H9 (cell line): ENCODE data around the gene TMEM119. TPM values are rescaled to one million over a fixed set of nuclear protein-coding genes. Genes with fewer than 3 reads are reported as not detected.

Experiments used
- DNase-seq: peaks from one replicate; pipeline ENCODE4 v3.0.0-alpha.2; 2017
- H2AFZ ChIP-seq: one replicate; pipeline ENCODE4 v1.6.1; 2013; ENCODE audit warnings: mild to moderate bottlenecking, low read length, control low read depth, moderate library complexity
- H2AK5ac ChIP-seq: 2 replicates; pipeline ENCODE4 v1.6.1; 2013; ENCODE audit warnings: low read length, control low read depth, mixed read lengths; ENCODE audit not compliant: insufficient read length
- H2BK120ac ChIP-seq: one replicate; pipeline ENCODE4 v1.6.1; 2013; ENCODE audit warnings: low read depth, mild to moderate bottlenecking, low read length, control low read depth, inconsistent platforms; ENCODE audit not compliant: poor library complexity, severe bottlenecking
- H2BK12ac ChIP-seq: 2 replicates; pipeline ENCODE4 v1.6.1; 2013; ENCODE audit warnings: low read length, control low read depth, mixed read lengths, low read depth; ENCODE audit not compliant: insufficient read length
- H2BK15ac ChIP-seq: 2 replicates; pipeline ENCODE4 v1.6.1; 2013; ENCODE audit warnings: low read depth, low read length, control low read depth
- H2BK20ac ChIP-seq: one replicate; pipeline ENCODE4 v1.6.1; 2013; ENCODE audit warnings: low read depth, mild to moderate bottlenecking, low read length, control low read depth, inconsistent platforms; ENCODE audit not compliant: poor library complexity, severe bottlenecking
- H2BK5ac ChIP-seq: 2 replicates; pipeline ENCODE4 v1.6.1; 2013; ENCODE audit warnings: low read length, control low read depth, mixed read lengths; ENCODE audit not compliant: insufficient read length
- H3K14ac ChIP-seq: 2 replicates; pipeline ENCODE4 v1.6.1; 2013; ENCODE audit warnings: low read length, control low read depth; ENCODE audit not compliant: insufficient read depth
- H3K18ac ChIP-seq: 2 replicates; pipeline ENCODE4 v1.6.1; 2013; ENCODE audit warnings: low read depth, mild to moderate bottlenecking, mixed read lengths, low read length, control low read depth; ENCODE audit not compliant: insufficient read length
- H3K23ac ChIP-seq: 2 replicates; pipeline ENCODE4 v1.6.1; 2013; ENCODE audit warnings: low read length, control low read depth, mixed read lengths, low read depth; ENCODE audit not compliant: insufficient read length
- H3K23me2 ChIP-seq: 2 replicates; pipeline ENCODE4 v1.6.1; 2013; ENCODE audit warnings: low read depth, mild to moderate bottlenecking, mixed read lengths, low read length, control low read depth; ENCODE audit not compliant: insufficient read length, poor library complexity, severe bottlenecking
- H3K27ac ChIP-seq: 2 replicates; pipeline ENCODE4 v1.5.1; 2013; ENCODE audit warnings: low read length, control low read depth, mixed read lengths, low read depth; ENCODE audit not compliant: insufficient read length
- H3K27me3 ChIP-seq: 2 replicates; pipeline ENCODE4 v1.6.1; 2013; ENCODE audit warnings: low read length, control low read depth, inconsistent platforms; ENCODE audit not compliant: insufficient read depth
- H3K4ac ChIP-seq: 2 replicates; pipeline ENCODE4 v1.6.1; 2013; ENCODE audit warnings: low read depth, mild to moderate bottlenecking, control low read depth, inconsistent platforms, low read length, moderate library complexity
- H3K4me1 ChIP-seq: 2 replicates; pipeline ENCODE4 v1.6.1; 2013; ENCODE audit warnings: low read length, control low read depth, inconsistent platforms; ENCODE audit not compliant: insufficient read depth
- H3K4me2 ChIP-seq: 2 replicates; pipeline ENCODE4 v1.6.1; 2013; ENCODE audit warnings: low read length, control low read depth, mixed read lengths; ENCODE audit not compliant: insufficient read length, insufficient read depth
- H3K56ac ChIP-seq: 2 replicates; pipeline ENCODE4 v1.6.1; 2013; ENCODE audit warnings: low read depth, mild to moderate bottlenecking, mixed read lengths, low read length, control low read depth; ENCODE audit not compliant: insufficient read length
- H3K79me1 ChIP-seq: 2 replicates; pipeline ENCODE4 v1.6.1; 2013; ENCODE audit warnings: low read depth, mild to moderate bottlenecking, moderate library complexity, low read length, control low read depth, inconsistent platforms; ENCODE audit not compliant: insufficient read depth, poor library complexity, severe bottlenecking
- H3K79me2 ChIP-seq: 2 replicates; pipeline ENCODE4 v1.6.1; 2013; ENCODE audit warnings: low read length, control low read depth, inconsistent platforms; ENCODE audit not compliant: insufficient read depth
- H3K9ac ChIP-seq: 2 replicates; pipeline ENCODE4 v1.6.1; 2013; ENCODE audit warnings: low read length, control low read depth, mixed read lengths; ENCODE audit not compliant: insufficient read length; ENCODE audit errors: extremely low read depth
- H3K9me3 ChIP-seq: one replicate; pipeline ENCODE4 v1.6.1; 2013; ENCODE audit warnings: low read depth, low read length, inconsistent platforms; ENCODE audit not compliant: control insufficient read depth
- H3T11ph ChIP-seq: one replicate; pipeline ENCODE4 v1.6.1; 2013; ENCODE audit warnings: mild to moderate bottlenecking, low read length, control low read depth, inconsistent platforms
- H4K20me1 ChIP-seq: one replicate; pipeline ENCODE4 v1.6.1; 2013; ENCODE audit not compliant: control insufficient read depth, insufficient read length, insufficient read depth
- H4K5ac ChIP-seq: 2 replicates; pipeline ENCODE4 v1.6.1; 2013; ENCODE audit warnings: low read depth, mild to moderate bottlenecking, mixed read lengths, low read length, control low read depth; ENCODE audit not compliant: insufficient read length
- H4K8ac ChIP-seq: replicated peaks from 2 replicates; pipeline ENCODE4 v1.6.1; 2013; ENCODE audit warnings: low read length, control low read depth, mixed read lengths, low read depth; ENCODE audit not compliant: insufficient read length
- H4K91ac ChIP-seq: 2 replicates; pipeline ENCODE4 v1.6.1; 2013; ENCODE audit warnings: low read depth, mild to moderate bottlenecking, moderate library complexity, mixed read lengths, low read length, control low read depth; ENCODE audit not compliant: insufficient read length
- H3K27ac Mint-ChIP-seq, 3 experiments: 2 replicates in 2 of 3; 3 replicates in 1 of 3; pipeline ENCODE4 v1.8.0; 2020 to 2021; ENCODE audit warnings: mixed read lengths in 3 of 3, mild to moderate bottlenecking in 1 of 3, moderate library complexity in 1 of 3
- H3K27me3 Mint-ChIP-seq: 2 replicates; pipeline ENCODE4 v1.8.0; 2021; ENCODE audit warnings: low read depth, mild to moderate bottlenecking, moderate library complexity, mixed read lengths
- H3K36me3 Mint-ChIP-seq, 3 experiments: 2 replicates in 2 of 3; 3 replicates in 1 of 3; pipeline ENCODE4 v1.8.0; 2020 to 2021; ENCODE audit warnings: low read depth in 3 of 3, mixed read lengths in 3 of 3; ENCODE audit not compliant: insufficient read depth in 1 of 3
- H3K4me1 Mint-ChIP-seq, 2 experiments: 2 replicates each; pipeline ENCODE4 v1.8.0; 2020; ENCODE audit warnings: mixed read lengths in 2 of 2
- H3K4me3 Mint-ChIP-seq, 2 experiments: 2 replicates in 1 of 2; 3 replicates in 1 of 2; pipeline ENCODE4 v1.8.0; 2020 to 2021; ENCODE audit warnings: mild to moderate bottlenecking in 2 of 2, mixed read lengths in 2 of 2, moderate library complexity in 1 of 2
- H3K9me3 Mint-ChIP-seq, 2 experiments: 2 replicates in 1 of 2; 3 replicates in 1 of 2; pipeline ENCODE4 v1.8.0; 2020; ENCODE audit warnings: mild to moderate bottlenecking in 2 of 2, mixed read lengths in 2 of 2, moderate library complexity in 1 of 2
- WGBS: extraction: QIAGEN DNeasy Blood & Tissue Kit; methylation state at CpG from one replicate; pipeline ENCODE4 v1.1.7; 2013; ENCODE audit warnings: missing lambda C conversion rate, low lambda C conversion rate, mixed read lengths; ENCODE audit not compliant: insufficient read length; ENCODE audit errors: extremely low coverage; 5-methylcytosine and 5-hydroxymethylcytosine counted together
- total RNA-seq: library from RNA; stranded (reverse); gene quantifications from 2 replicates; pipeline ENCODE4 v1.2.1, GENCODE V29; 2021
- TF ChIP-seq, protein P1 (sequence below): fragments of 200-600 bp; sonication (generic); conservative IDR thresholded peaks from 3 replicates; pipeline ENCODE4 v1.8.0; 2021; ENCODE audit warnings: antibody characterized with exemption, mild to moderate bottlenecking

The TMEM119 gene
- total RNA-seq, 1 experiment from 2014 or later: not detected

DNA sequence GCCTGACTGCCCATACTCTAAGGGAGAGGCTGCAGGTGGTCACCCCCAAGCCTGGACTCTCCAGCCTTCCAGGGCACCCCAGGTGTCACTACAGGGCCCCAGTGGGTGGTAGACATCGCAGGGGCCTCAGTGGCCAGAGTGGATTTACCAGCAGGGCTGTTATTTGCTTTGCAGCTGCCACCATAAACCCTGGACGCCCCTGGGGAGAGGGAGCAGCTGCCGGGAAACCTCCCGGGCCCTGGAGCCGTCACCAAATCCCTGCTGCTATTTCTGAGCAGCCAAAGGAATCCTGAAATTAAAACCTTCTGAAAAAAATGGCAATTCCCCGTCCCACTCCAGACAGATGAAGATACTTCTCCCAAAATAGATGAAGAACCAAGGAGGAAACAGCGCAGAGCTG, 13.9 kb downstream of the TMEM119 start:
- no peak overlapping the region for H3K9ac ChIP-seq
- H3K27ac ChIP-seq: no peak overlapping the region
- no peak overlapping the region for H2BK120ac ChIP-seq
- no peaks in the 10 kb centered on the region for H3K27me3 ChIP-seq
- H2BK20ac ChIP-seq: no peak overlapping the region
- H2BK15ac ChIP-seq: no peak overlapping the region
- WGBS: no CpG with 5 or more reads among the region's 7 CpGs
- H3K4me2 ChIP-seq: no peak overlapping the region
- H3K56ac ChIP-seq: no peak overlapping the region
- H2AK5ac ChIP-seq: no peak overlapping the region
- H3T11ph ChIP-seq: no peak overlapping the region
- Mint-ChIP-seq H3K27ac (no peak overlapping the region), H3K27me3 (no peaks in the 10 kb centered on the region; the same call in 1 of the 2 replicates), H3K4me3 (no peak overlapping the region), H3K36me3 (peaks cover 1 to 3% (median 1%) of the 10 kb centered on the region in 3 experiments; a peak in 4 of 7 replicates), H3K4me1 (peaks cover 6 to 17% of the 10 kb centered on the region in 2 experiments), H3K9me3 (peaks cover 2% of the 10 kb centered on the region in 2 experiments; a peak in 3 of 5 replicates)
- H3K4me1 ChIP-seq: no peaks in the 10 kb centered on the region
- H4K5ac ChIP-seq: no peak overlapping the region
- no peak overlapping the region for H3K4ac ChIP-seq
- H4K8ac ChIP-seq: no peak overlapping the region
- no peak overlapping the region for H3K18ac ChIP-seq
- H2BK12ac ChIP-seq: no peak overlapping the region
- TF ChIP-seq, protein P1, sequence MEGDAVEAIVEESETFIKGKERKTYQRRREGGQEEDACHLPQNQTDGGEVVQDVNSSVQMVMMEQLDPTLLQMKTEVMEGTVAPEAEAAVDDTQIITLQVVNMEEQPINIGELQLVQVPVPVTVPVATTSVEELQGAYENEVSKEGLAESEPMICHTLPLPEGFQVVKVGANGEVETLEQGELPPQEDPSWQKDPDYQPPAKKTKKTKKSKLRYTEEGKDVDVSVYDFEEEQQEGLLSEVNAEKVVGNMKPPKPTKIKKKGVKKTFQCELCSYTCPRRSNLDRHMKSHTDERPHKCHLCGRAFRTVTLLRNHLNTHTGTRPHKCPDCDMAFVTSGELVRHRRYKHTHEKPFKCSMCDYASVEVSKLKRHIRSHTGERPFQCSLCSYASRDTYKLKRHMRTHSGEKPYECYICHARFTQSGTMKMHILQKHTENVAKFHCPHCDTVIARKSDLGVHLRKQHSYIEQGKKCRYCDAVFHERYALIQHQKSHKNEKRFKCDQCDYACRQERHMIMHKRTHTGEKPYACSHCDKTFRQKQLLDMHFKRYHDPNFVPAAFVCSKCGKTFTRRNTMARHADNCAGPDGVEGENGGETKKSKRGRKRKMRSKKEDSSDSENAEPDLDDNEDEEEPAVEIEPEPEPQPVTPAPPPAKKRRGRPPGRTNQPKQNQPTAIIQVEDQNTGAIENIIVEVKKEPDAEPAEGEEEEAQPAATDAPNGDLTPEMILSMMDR: no peak
- no peak overlapping the region for H2AFZ ChIP-seq
- H3K79me1 ChIP-seq: no peaks in the 10 kb centered on the region
- H3K23me2 ChIP-seq: no peaks in the 10 kb centered on the region
- no peak overlapping the region for H3K14ac ChIP-seq
- H2BK5ac ChIP-seq: no peak overlapping the region
- no peaks in the 10 kb centered on the region for H4K20me1 ChIP-seq
- no peaks in the 10 kb centered on the region for H3K79me2 ChIP-seq
- no peak overlapping the region for H3K23ac ChIP-seq
- H4K91ac ChIP-seq: no peak overlapping the region
- DNase-seq: no peak
- no peaks in the 10 kb centered on the region for H3K9me3 ChIP-seq
